ENCODE measurements around the gene PKLR. TPM values are rescaled to one million over a fixed set of nuclear protein-coding genes. Genes with fewer than 3 reads are reported as not detected.
"Not testable (repeated sequence)": the region's sequence is repeated elsewhere in the genome, so short reads cannot be mapped to it uniquely, and the experiment has no call there.

Gene PKLR
- total RNA-seq, 2 experiments from 2014 or later, result not detected

DNA sequence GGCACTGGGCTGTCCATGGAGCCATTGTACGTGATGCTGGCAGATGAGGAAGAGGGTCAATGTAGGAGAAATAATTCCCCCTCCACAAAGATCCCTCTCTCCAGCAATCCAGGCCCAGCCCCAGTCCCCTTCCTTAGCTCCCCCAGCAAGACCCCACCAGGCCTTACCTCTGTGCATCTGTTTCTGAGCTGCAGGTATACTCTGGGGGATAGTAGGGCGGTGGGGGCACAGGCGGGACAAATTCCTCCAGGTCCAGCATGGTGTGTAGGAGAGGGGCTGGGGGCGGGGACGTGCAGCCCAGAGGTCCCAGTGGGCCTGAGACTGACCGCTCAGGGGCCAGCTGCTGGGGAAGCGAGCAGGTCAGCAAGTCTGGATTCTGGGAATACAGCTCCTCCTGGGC, 49.7 kb downstream of the PKLR start:
- Mint-ChIP-seq H3K36me3 (no peaks in the 10 kb centered on the region), H3K4me3 (no peak overlapping the region), H3K27ac (no peak overlapping the region), H3K4me1 (ENCODE audit: low read depth) (peaks cover 32% of the 10 kb centered on the region), H3K9me3 (no peaks in the 10 kb centered on the region), H3K27me3 (no peaks in the 10 kb centered on the region)
- POLR2A ChIA-PET, result interaction anchor here (0.8 to 2.4 kb wide), 7 partner anchors 10 to 358 kb away, joined by 3 to 9 read pairs (median 4); partner anchors contain the start of genes CLK2, FDPS, MTX1 and SCAMP3
- DNase-seq, result no peak
- intact Hi-C loops (cut with micrococcal nuclease), result loop anchor here (2.0 kb wide), 2 partner anchors 21 to 341 kb away; partner anchors contain the start of gene CLK2
- CTCF ChIA-PET, result interaction anchor here (0.6 to 9.7 kb wide), 39 partner anchors 8 to 534 kb away, joined by 3 to 188 read pairs (median 6); partner anchors contain the start of genes ASH1L, CLK2, FDPS and MTX1

DNA sequence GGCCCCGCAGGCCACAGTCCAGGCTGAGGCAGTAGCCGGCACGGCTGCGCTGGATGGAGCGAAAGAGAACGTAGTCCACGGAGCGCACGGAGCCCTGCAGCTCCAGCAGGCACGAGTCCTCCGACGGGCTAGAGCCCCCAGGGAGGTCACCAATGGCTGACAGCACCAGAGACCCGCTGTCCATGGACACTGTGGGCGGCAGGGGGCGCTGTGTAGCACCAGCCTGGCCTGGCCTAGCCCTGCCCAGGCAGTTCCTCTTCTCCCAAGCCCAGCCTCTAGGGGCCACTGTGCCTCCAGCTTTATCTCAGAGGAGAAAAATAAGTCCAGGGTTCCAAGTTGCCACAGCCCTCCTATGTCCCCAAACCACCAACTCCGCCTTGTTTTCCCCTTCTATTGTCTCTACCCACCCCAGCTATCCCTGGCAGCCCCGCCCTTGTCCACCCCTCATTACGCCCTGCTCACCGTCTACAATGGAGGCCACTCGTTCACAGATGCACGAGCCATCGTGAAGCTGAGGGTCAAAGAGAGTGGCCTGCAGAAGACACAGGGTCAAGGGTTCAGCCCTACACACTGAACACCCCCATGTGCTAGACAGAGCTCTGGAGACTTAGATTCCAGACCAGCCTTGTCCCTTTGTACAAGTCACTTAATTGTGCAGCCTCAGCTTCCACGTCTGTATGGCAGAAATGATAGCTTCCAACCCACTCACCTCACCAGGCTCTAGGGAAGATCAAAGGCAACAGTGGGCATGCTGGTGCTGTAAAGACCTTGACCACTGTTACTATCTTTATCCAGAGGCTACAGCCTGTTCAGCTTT, 50.4 kb downstream of the PKLR start:
- Mint-ChIP-seq H3K4me1 (ENCODE audit: low read depth) (peaks cover 33% of the 10 kb centered on the region), H3K36me3 (no peaks in the 10 kb centered on the region), H3K4me3 (peak overlapping the region; percentile 39), H3K27me3 (no peaks in the 10 kb centered on the region), H3K27ac (peak overlapping the region; percentile 31), H3K9me3 (no peaks in the 10 kb centered on the region)
- intact Hi-C loops (cut with micrococcal nuclease), result loop anchor here (1.0 to 2.0 kb wide), 4 partner anchors 22 to 342 kb away; partner anchors contain the start of genes CLK2 and FDPS
- DNase-seq, result peak; percentile 97
- ChIA-PET CTCF (interaction anchor here (0.7 to 9.7 kb wide), 54 partner anchors 9 to 578 kb away, joined by 3 to 188 read pairs (median 6); partner anchors contain the start of genes ASH1L, CLK2, FDPS and KRTCAP2), POLR2A (interaction anchor here (0.8 to 2.4 kb wide), 12 partner anchors 9 to 359 kb away, joined by 3 to 9 read pairs (median 4); partner anchors contain the start of genes CLK2, FDPS, MTX1 and SCAMP3)

DNA sequence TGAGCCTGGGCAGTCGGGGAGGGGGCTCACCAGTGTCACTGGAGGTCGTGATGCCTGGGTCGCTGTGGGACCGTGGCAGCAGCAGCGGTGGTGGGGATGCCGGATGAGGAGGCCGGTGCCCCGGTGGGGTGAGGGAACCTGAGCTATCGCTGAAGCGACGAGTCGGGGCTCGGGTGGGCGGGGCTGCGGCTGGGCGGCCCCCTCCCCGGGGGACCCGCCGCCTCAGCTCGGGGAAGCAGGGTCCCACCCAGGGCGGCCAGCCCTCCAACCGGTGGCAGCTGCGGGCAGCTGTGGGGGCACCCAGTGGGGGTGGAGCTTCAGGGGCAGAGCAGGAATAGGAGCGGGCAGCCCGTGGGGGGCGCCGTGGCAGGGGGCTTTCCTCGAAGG, 51.0 kb downstream of the PKLR start:
- intact Hi-C loops (cut with micrococcal nuclease), result loop anchor here (1.0 to 2.0 kb wide), 4 partner anchors 23 to 343 kb away; partner anchors contain the start of genes CLK2 and FDPS
- H3K9me3 Mint-ChIP-seq, result no peaks in the 10 kb centered on the region
- ChIA-PET CTCF (interaction anchor here (0.8 to 9.7 kb wide), 42 partner anchors 9 to 579 kb away, joined by 3 to 188 read pairs (median 6); partner anchors contain the start of genes CLK2, FDPS, KRTCAP2 and MTX1), POLR2A (interaction anchor here (1.2 to 2.4 kb wide), 8 partner anchors 8 to 73 kb away, joined by 3 to 9 read pairs (median 4); partner anchors contain the start of genes CLK2, MTX1 and THBS3)
- H3K27me3 Mint-ChIP-seq, result no peaks in the 10 kb centered on the region
- DNase-seq, result no peak
- no peak overlapping the region for H3K27ac Mint-ChIP-seq
- peaks cover 31% of the 10 kb centered on the region for H3K4me1 Mint-ChIP-seq (ENCODE audit: low read depth)
- peak overlapping the region; percentile 57 for H3K4me3 Mint-ChIP-seq
- H3K36me3 Mint-ChIP-seq, result no peaks in the 10 kb centered on the region

DNA sequence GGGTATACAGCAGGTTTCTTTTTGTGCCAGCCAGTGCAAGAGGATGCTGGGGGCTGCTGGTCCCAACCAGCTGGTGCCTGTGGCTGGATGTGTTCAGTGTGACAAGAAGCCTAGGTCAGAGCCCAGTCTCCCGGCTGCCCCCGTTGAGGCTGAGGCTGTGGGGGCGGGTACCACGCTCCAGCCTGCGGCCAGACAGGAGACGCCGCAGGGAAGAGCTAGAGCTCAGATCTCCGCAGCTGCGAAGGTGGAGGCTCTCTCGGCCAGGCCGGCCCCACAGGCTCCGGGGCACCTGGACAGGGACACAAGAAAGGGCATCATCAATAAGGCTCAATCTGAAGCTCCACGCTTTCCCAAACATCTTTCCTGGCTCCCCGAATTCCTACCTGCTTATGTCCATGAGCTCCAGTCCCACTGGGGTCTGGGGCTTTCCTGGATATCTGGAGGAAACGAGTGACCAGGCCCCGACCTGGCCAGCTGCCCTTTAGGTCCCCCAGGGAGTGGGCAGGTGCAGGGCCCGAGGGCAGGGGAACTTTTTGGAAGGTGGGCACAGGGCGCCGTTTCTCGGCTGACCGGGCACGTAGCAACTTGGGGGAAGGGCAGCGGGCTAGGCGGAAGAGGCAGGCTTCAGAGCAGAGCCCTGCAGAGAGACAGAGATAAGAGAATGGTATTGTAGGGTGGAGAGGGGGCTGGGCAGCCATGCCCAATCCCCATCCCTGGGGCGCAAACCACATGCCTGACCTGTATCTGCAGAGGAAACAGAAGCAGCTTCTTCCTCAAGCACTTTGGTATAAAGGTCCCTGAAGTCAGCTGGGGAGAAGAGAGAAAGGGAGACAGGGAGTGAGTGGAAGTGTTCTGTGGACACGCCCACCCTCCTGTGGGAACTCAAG, 53.3 kb downstream of the PKLR start:
- POLR2A ChIA-PET, result no interaction called here
- H3K27ac Mint-ChIP-seq, result no peak overlapping the region

DNA sequence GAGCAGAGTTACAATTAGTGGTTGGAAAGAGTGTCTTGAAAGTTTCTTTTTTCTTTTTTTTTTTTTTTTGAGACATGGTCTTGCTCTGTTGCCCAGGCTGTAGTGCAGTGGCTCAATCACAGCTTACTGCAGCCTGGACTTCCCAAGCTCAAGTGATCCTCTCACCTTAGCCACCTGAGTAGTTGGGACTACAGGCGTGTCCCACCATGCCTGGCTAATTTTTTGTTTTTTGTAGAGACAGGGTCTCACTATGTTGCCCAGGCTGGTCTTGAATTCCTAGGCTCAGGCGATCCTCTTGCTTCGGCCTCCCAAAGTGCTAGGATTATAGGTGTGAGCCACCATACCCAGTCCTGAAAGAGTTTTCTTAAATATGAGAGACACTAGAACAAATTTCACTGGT, 54.4 kb downstream of the PKLR start:
- H3K36me3 Mint-ChIP-seq; POLR2A ChIA-PET; intact Hi-C loops (cut with micrococcal nuclease); H3K9me3 Mint-ChIP-seq; H3K4me3 Mint-ChIP-seq; H3K27me3 Mint-ChIP-seq; H3K27ac Mint-ChIP-seq; DNase-seq: not testable (repeated sequence)
- H3K4me1 Mint-ChIP-seq (ENCODE audit: low read depth), result peaks cover 38% of the 10 kb centered on the region
- CTCF ChIA-PET, result interaction anchor here (7.8 to 9.7 kb wide), 2 partner anchors 40 to 76 kb away, joined by 52 to 188 read pairs; partner anchors contain the start of genes MTX1, RUSC1 and THBS3

More for the DNA sequence above, 53.3 kb downstream of the PKLR start:
- intact Hi-C loops (cut with micrococcal nuclease), result no loop called here
- Mint-ChIP-seq H3K4me3 (no peak overlapping the region), H3K36me3 (peaks cover 2% of the 10 kb centered on the region), H3K9me3 (peaks cover 2% of the 10 kb centered on the region), H3K27me3 (peaks cover 2% of the 10 kb centered on the region), H3K4me1 (ENCODE audit: low read depth) (peaks cover 29% of the 10 kb centered on the region)
- CTCF ChIA-PET, result interaction anchor here (0.7 to 9.7 kb wide), 3 partner anchors 11 to 75 kb away, joined by 4 to 188 read pairs (median 52); partner anchors contain the start of genes MTX1, RUSC1 and THBS3
- no peak for DNase-seq

DNA sequence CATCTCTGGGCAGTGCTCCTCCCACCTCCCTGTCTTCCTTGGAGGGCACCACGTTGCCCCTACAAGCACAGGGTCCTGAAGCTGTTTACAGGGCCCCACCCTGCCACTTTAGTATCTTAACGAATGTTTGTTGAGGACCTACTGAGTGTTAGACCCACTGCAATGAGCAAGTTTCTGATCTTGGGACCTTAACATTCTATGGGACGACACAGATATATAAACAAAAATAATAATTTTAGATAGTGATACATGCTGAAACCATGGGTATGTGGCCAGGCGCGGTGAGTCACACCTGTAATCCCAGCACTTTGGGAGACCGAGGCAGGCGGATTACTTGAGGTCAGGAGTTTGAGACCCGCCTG, 56.1 kb downstream of the PKLR start:
- Mint-ChIP-seq H3K4me1 (ENCODE audit: low read depth) (peaks cover 44% of the 10 kb centered on the region), H3K36me3 (peaks cover 2% of the 10 kb centered on the region), H3K9me3 (peaks cover 2% of the 10 kb centered on the region), H3K27me3 (peaks cover 2% of the 10 kb centered on the region), H3K27ac (peak overlapping the region; percentile 90), H3K4me3 (peak overlapping the region; percentile 76)
- ChIA-PET CTCF (interaction anchor here (0.8 to 7.8 kb wide), 8 partner anchors 15 to 347 kb away, joined by 3 to 52 read pairs (median 4); partner anchors contain the start of genes CLK2, MTX1 and THBS3), POLR2A (interaction anchor here (0.6 to 2.1 kb wide), 8 partner anchors 8 to 79 kb away, joined by 3 to 9 read pairs (median 4); partner anchors contain the start of genes CLK2 and ENTREP3)
- intact Hi-C loops (cut with micrococcal nuclease), result no loop called here
- no peak for DNase-seq

DNA sequence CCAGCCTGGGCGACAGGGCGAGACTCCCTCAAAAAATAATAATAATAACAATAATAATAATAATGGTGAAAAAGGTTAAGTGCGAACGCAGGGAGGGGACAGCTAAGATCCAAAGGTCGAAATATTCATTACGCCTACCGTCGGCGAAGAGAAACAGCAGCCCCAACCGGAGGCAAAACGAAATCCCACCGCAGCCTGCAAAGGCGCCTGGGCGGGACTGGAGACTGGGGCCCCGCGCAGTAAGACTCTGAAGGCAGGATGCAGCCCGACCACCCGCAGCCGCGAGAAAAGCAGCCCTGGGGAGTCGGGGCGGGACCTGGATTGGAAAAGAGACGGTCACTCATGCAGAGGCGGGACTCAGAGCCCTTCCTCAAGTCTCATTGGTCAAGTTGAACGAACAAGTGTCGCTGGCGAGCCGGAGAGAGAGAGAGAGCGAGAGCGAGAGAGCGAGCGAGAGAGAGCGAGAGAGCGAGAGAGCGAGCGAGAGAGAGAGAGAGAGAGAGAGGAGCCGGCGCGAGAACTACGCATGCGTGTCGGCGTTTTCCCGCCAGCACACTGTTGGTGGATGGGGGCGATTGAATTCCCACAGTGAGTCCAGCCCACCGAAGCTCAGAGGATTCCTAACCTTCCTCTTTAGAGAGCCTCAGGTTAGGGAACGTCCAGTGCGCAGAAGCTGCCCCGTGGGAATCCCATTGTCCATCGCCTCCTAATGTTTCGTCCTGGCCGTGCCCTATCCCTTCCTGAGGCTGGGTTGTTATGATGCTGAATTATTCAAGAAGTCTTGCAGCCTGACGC, 56.7 kb downstream of the PKLR start:
- Mint-ChIP-seq H3K27ac (peak overlapping the region; percentile 90), H3K36me3 (peaks cover 2% of the 10 kb centered on the region), H3K4me1 (ENCODE audit: low read depth) (peaks cover 45% of the 10 kb centered on the region), H3K9me3 (peaks cover 2% of the 10 kb centered on the region), H3K27me3 (peaks cover 2% of the 10 kb centered on the region), H3K4me3 (peak overlapping the region; percentile 76)
- POLR2A ChIA-PET, result interaction anchor here (0.6 to 2.1 kb wide), 9 partner anchors 9 to 79 kb away, joined by 3 to 9 read pairs (median 4); partner anchors contain the start of genes CLK2 and ENTREP3
- intact Hi-C loops (cut with micrococcal nuclease), result loop anchor here (1.0 to 5.0 kb wide), 8 partner anchors 17 to 107 kb away; partner anchors contain the start of genes FDPS, KRTCAP2, SCAMP3 and SLC50A1
- peak; percentile 98 for DNase-seq
- CTCF ChIA-PET, result interaction anchor here (0.8 to 7.8 kb wide), 12 partner anchors 11 to 348 kb away, joined by 3 to 52 read pairs (median 4); partner anchors contain the start of genes CLK2, ENTREP3, MTX1 and SLC50A1

DNA sequence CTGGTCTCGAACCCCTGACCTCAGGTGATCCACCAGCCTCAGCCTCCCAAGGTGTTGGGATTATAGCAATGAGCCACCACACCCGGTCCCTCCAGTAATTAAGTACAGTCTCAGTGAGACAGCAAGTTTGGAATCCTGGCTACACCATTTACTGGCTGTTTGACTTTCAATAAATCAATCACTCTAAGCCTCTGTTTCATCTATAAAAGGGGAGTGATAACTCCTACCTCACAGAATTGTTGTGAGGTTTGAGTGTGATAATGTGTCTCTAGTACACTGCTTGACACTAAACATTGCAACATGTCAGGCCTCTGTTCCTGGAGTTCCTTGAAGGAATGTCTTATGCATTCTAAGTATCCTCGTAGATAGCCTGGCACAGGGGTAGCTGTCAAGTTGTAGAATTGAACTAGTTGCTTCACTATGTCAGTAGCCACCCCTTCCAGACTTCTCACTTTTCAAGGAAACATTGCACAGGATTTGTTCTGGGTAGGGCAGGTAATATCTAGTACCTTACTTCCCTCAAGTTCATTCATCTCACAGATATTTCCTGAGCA, 58.4 kb downstream of the PKLR start:
- Mint-ChIP-seq H3K4me1 (ENCODE audit: low read depth) (peaks cover 45% of the 10 kb centered on the region), H3K4me3 (peak overlapping the region; percentile 76), H3K9me3 (peaks cover 2% of the 10 kb centered on the region), H3K36me3 (peaks cover 7% of the 10 kb centered on the region), H3K27me3 (peaks cover 2% of the 10 kb centered on the region), H3K27ac (peak overlapping the region; percentile 85)
- intact Hi-C loops (cut with micrococcal nuclease), result loop anchor here (5.0 kb wide), 3 partner anchors 51 to 106 kb away; partner anchors contain the start of genes KRTCAP2, SLC50A1 and TRIM46
- DNase-seq, result no peak
- CTCF ChIA-PET, result interaction anchor here (1.5 to 4.6 kb wide), 4 partner anchors 8 to 107 kb away, joined by 4 to 32 read pairs (median 8); partner anchors contain the start of gene SLC50A1
- POLR2A ChIA-PET, result interaction anchor here (1.3 kb wide), 1 partner anchor 7 kb away, joined by 7 read pairs; no protein-coding TSS in a partner anchor

DNA sequence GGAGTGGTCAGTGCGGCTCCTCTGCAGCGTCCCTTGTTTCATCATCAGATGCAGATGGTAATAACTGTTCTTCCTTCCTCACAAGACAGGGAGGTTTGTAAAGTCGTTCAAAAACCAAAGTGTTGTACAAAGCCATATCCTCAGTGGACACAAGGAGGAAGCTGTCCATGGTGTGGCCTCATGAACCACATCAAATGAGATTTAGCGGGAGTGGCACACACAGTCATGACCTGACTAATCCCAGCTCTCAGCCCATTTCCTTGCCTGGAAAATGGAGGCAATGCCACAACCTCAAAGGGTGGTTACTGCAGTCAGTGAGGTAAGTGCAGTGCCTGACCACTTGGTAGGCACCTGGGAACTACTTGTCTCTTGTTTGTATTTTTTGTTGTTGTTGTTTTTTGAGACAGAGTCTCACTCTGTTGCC, 59.4 kb downstream of the PKLR start:
- peak; percentile 45 for DNase-seq
- peaks cover 9% of the 10 kb centered on the region for H3K36me3 Mint-ChIP-seq
- intact Hi-C loops (cut with micrococcal nuclease), result loop anchor here (2.0 to 5.0 kb wide), 4 partner anchors 15 to 105 kb away; partner anchors contain the start of genes KRTCAP2, SLC50A1 and TRIM46
- POLR2A ChIA-PET, result interaction anchor here (0.7 to 1.9 kb wide), 5 partner anchors 8 to 67 kb away, joined by 3 to 11 read pairs (median 5); no protein-coding TSS in a partner anchor
- peak overlapping the region; percentile 10 for H3K4me3 Mint-ChIP-seq
- H3K4me1 Mint-ChIP-seq (ENCODE audit: low read depth), result peaks cover 45% of the 10 kb centered on the region
- CTCF ChIA-PET, result interaction anchor here (1.0 to 4.6 kb wide), 3 partner anchors 9 to 157 kb away, joined by 3 to 32 read pairs (median 4); no protein-coding TSS in a partner anchor
- peaks cover 2% of the 10 kb centered on the region for H3K27me3 Mint-ChIP-seq
- peak overlapping the region; percentile 82 for H3K27ac Mint-ChIP-seq
- peaks cover 2% of the 10 kb centered on the region for H3K9me3 Mint-ChIP-seq

All from activated CD4-positive, alpha-beta memory T cell treated with anti-CD3 and anti-CD28 coated beads for 36 hours (primary cell).